Measurements from ENCODE around the gene CHST15. TPM values are rescaled to one million over a fixed set of nuclear protein-coding genes. Genes with fewer than 3 reads are reported as not detected.

The CHST15 gene
- total and polyA plus RNA-seq, 2 of the 13 experiments (the other 11 are each of a cell fraction or from before 2014, with no cell fraction given) = 1.4 to 94.7 TPM

DNA sequence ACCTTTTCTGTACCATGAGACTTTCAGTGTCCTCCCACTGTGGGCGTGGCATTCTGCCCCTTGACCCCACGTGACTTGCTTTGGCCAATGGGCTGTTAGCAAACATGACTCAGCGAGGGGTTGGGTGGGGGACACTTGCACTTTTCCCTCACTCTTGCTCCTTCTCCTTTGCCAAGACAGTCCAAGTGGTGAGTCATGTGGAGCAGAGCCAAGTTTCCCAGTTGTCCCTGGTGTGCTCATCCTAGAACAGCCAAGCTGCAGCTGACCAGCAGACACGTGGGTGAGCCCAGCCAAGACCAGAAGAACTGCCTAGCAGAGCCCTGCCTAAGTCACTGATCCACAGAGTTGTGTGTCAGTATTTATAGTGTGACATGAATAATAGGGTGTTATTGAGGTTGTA, 119.0 kb downstream of the CHST15 start (continued):
- TF ChIP-seq GABPA (IDR thresholded peaks at IDR 0.05; ENCODE audit: low read depth, low read length) (no peak), GABPA (CRISPR knock-in tag; IDR thresholded peaks at IDR 0.05; ENCODE audit: low read depth) (no peak), ATF1 (CRISPR knock-in tag; IDR thresholded peaks at IDR 0.05) (no peak)

- in situ Hi-C loops (cut with HindIII; ENCODE audit: extremely low pct_ligation_motif_present, low pct_unique_long_range_greater_than_20kb) = loop anchor here (25.0 kb wide), 1 partner anchor 885 kb away; no protein-coding TSS in a partner anchor
- Histone ChIP-seq H3K79me2 (ENCODE audit: insufficient read depth, low read length) (no peaks in the 10 kb centered on the region), H3K4me3 (replicated peaks in 1 of 3; ENCODE audit: insufficient read depth in 1 of 3, low read depth in 2 of 3, low read length in 3 of 3) (no peak overlapping the region), H3K27me3 (ENCODE audit: control insufficient read depth in 1 of 2, insufficient read depth in 2 of 2, low read length in 2 of 2) (peaks cover 0 to 6% of the 10 kb centered on the region in 2 experiments; a peak in 1 of 5 replicates), H3K9ac (ENCODE audit: insufficient read depth, low read depth, low read length) (no peak overlapping the region), H3K4me2 (ENCODE audit: low read depth, low read length) (no peak overlapping the region), H3K36me3 (replicated peaks in 1 of 2; ENCODE audit: control insufficient read depth in 1 of 2, insufficient read depth in 2 of 2, low read length in 2 of 2) (no peaks in the 10 kb centered on the region), H4K20me1 (ENCODE audit: insufficient read depth, low read length) (no peaks in the 10 kb centered on the region), H3K27ac (ENCODE audit: extremely low read length, insufficient read depth, low read length) (no peak overlapping the region), H2AFZ (ENCODE audit: low read length) (no peak overlapping the region), H3K9me3 (ENCODE audit: low read length) (peaks cover 5% of the 10 kb centered on the region), H3K4me1 (ENCODE audit: insufficient read depth, low read length) (no peaks in the 10 kb centered on the region)
- DNase-seq (ENCODE audit: low spot score) (no peak), FAIRE-seq (no peak), ATAC-seq (peak; percentile 30; the same call in 1 of the 3 replicates)
- ChIA-PET CTCF (ENCODE audit: low intra/inter-chr PET ratio, low total read pairs) (no interaction called here), POLR2A (no interaction called here)
- intact Hi-C loops (cut with micrococcal nuclease; ENCODE audit: unreplicated experiment) = no loop called here
- WGBS (ENCODE audit: low lambda C conversion rate) = 53% methylated on average over 43 of the region's 62 CpGs
- no TSS peak for BruUV-seq (replicated peaks)
- TF ChIP-seq THAP11 (CRISPR knock-in tag; IDR thresholded peaks at IDR 0.05) = no peak
- no peak for TF ChIP-seq SRSF4 (IDR thresholded peaks at IDR 0.05; ENCODE audit: low read depth, low read length, poor library complexity, severe bottlenecking)
- TF ChIP-seq ZNF484 (CRISPR knock-in tag; IDR thresholded peaks at IDR 0.05; ENCODE audit: borderline replicate concordance, low read depth) = no peak
- TF ChIP-seq ZNF546 (CRISPR knock-in tag; conservative IDR thresholded peaks at IDR 0.05) = no peak
- TF ChIP-seq, protein P1, sequence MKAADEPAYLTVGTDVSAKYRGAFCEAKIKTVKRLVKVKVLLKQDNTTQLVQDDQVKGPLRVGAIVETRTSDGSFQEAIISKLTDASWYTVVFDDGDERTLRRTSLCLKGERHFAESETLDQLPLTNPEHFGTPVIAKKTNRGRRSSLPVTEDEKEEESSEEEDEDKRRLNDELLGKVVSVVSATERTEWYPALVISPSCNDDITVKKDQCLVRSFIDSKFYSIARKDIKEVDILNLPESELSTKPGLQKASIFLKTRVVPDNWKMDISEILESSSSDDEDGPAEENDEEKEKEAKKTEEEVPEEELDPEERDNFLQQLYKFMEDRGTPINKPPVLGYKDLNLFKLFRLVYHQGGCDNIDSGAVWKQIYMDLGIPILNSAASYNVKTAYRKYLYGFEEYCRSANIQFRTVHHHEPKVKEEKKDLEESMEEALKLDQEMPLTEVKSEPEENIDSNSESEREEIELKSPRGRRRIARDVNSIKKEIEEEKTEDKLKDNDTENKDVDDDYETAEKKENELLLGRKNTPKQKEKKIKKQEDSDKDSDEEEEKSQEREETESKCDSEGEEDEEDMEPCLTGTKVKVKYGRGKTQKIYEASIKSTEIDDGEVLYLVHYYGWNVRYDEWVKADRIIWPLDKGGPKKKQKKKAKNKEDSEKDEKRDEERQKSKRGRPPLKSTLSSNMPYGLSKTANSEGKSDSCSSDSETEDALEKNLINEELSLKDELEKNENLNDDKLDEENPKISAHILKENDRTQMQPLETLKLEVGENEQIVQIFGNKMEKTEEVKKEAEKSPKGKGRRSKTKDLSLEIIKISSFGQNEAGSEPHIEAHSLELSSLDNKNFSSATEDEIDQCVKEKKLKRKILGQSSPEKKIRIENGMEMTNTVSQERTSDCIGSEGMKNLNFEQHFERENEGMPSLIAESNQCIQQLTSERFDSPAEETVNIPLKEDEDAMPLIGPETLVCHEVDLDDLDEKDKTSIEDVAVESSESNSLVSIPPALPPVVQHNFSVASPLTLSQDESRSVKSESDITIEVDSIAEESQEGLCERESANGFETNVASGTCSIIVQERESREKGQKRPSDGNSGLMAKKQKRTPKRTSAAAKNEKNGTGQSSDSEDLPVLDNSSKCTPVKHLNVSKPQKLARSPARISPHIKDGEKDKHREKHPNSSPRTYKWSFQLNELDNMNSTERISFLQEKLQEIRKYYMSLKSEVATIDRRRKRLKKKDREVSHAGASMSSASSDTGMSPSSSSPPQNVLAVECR (CRISPR knock-in tag; IDR thresholded peaks at IDR 0.05; ENCODE audit: borderline replicate concordance) = no peak
- TF ChIP-seq ZNF180 (CRISPR knock-in tag; IDR thresholded peaks at IDR 0.05; ENCODE audit: borderline replicate concordance, low read depth) = no peak
- TF ChIP-seq, protein P2, sequence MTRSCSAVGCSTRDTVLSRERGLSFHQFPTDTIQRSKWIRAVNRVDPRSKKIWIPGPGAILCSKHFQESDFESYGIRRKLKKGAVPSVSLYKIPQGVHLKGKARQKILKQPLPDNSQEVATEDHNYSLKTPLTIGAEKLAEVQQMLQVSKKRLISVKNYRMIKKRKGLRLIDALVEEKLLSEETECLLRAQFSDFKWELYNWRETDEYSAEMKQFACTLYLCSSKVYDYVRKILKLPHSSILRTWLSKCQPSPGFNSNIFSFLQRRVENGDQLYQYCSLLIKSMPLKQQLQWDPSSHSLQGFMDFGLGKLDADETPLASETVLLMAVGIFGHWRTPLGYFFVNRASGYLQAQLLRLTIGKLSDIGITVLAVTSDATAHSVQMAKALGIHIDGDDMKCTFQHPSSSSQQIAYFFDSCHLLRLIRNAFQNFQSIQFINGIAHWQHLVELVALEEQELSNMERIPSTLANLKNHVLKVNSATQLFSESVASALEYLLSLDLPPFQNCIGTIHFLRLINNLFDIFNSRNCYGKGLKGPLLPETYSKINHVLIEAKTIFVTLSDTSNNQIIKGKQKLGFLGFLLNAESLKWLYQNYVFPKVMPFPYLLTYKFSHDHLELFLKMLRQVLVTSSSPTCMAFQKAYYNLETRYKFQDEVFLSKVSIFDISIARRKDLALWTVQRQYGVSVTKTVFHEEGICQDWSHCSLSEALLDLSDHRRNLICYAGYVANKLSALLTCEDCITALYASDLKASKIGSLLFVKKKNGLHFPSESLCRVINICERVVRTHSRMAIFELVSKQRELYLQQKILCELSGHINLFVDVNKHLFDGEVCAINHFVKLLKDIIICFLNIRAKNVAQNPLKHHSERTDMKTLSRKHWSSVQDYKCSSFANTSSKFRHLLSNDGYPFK (CRISPR knock-in tag; IDR thresholded peaks at IDR 0.05; ENCODE audit: borderline replicate concordance) = no peak
- TF ChIP-seq HNRNPL (IDR thresholded peaks at IDR 0.05; ENCODE audit: low read depth, low read length) = no peak
- no peak for TF ChIP-seq FOXC1 (CRISPR knock-in tag; IDR thresholded peaks at IDR 0.05; ENCODE audit: borderline replicate concordance)
Observed at GRCh38 chr10:123972481-123973401, 120.7 kb downstream of the CHST15 start.

All from HepG2 (cell line).